HCT116 (cell line): ENCODE measurements around the gene LORICRIN. TPM values are rescaled to one million over a fixed set of nuclear protein-coding genes. Genes with fewer than 3 reads are reported as not detected.

Experiments used
- ATAC-seq: fragments of 200-7000 bp; cut with Tn5 transposase; 2 replicates; pipeline ENCODE4 v1.9.1; 2020; ENCODE audit warnings: mild to moderate bottlenecking, moderate library complexity
- BruUV-seq: library from RNA; stranded (reverse); fragments of 400-500 nt; replicated peaks from 2 replicates; lab custom pipeline; 2021; lab: Mats Ljungman, UMichigan
- CTCF ChIA-PET: fragments of 300-600 bp; sonication (Branson Sonifier 250); formaldehyde crosslinking; loops from one replicate; lab custom pipeline; 2021; ENCODE audit warnings: antibody characterized with exemption; lab: Charles Lee
- POLR2A ChIA-PET: fragments of 300-600, 350-600 bp; sonication (Branson Sonifier 250); formaldehyde crosslinking; loops from one replicate; lab custom pipeline; 2021; ENCODE audit warnings: antibody characterized with exemption; lab: Charles Lee
- RAD21 ChIA-PET, 2 experiments: fragments of 300-600 bp; sonication (Branson Sonifier 250); formaldehyde crosslinking; loops; one replicate each; lab custom pipeline; 2023; ENCODE audit warnings: low total read pairs in 2 of 2; ENCODE audit not compliant: uncharacterized antibody in 2 of 2, unreplicated experiment in 2 of 2, low non-redundant PET in 1 of 2; lab: Charles Lee
- DNase-seq: peaks from one replicate; pipeline ENCODE4 v3.0.0-alpha.2; 2010; ENCODE audit warnings: low read depth, low spot score
- H2AFZ ChIP-seq: fragments of 200-600 bp; shearing (Covaris generic), sonication (generic); 2 replicates; pipeline ENCODE4 v1.6.1; 2017; ENCODE audit warnings: low read depth, mixed run types, mixed read lengths, antibody characterized with exemption, low read length; ENCODE audit not compliant: poor library complexity, severe bottlenecking
- H3K27ac ChIP-seq: 2 replicates; pipeline ENCODE4 v1.5.1; 2012; ENCODE audit warnings: low read depth, low read length
- H3K27me3 ChIP-seq: fragments of 200-600 bp; sonication (generic); 2 replicates; pipeline ENCODE4 v1.6.1; 2016; ENCODE audit warnings: mixed run types, low read length, mixed read lengths; ENCODE audit not compliant: insufficient read depth
- H3K36me3 ChIP-seq, 2 experiments: fragments of 200-500 bp in 1 of 2; fragments of 200-600 bp in 1 of 2; sonication (Bioruptor generic) in 1 of 2; sonication (generic) in 1 of 2; 2 replicates each; pipeline versions ENCODE4 v1.5.1 to v1.6.1; 2014 to 2016; ENCODE audit warnings: low read length in 2 of 2, inconsistent platforms in 1 of 2, mixed read lengths in 1 of 2, mixed run types in 1 of 2; ENCODE audit not compliant: insufficient read depth in 2 of 2, control insufficient read depth in 1 of 2
- H3K4me1 ChIP-seq, 2 experiments: fragments of 200-600 bp in 1 of 2; sonication (generic) in 1 of 2; 2 replicates each; pipeline versions ENCODE4 v1.5.1 to v1.6.1; 2012 to 2017; ENCODE audit warnings: low read length in 2 of 2, inconsistent platforms in 1 of 2, mild to moderate bottlenecking in 1 of 2, mixed read lengths in 1 of 2, mixed run types in 1 of 2, moderate library complexity in 1 of 2; ENCODE audit not compliant: insufficient read depth in 2 of 2, control insufficient read depth in 1 of 2
- H3K4me2 ChIP-seq: fragments of 200-600 bp; sonication (generic); 2 replicates; pipeline ENCODE4 v1.6.1; 2017; ENCODE audit warnings: mixed run types, low read length, mixed read lengths
- H3K4me3 ChIP-seq, 2 experiments: fragments of 200-600 bp in 1 of 2; sonication (generic) in 1 of 2; replicated peaks in 1 of 2; 2 replicates each; pipeline ENCODE4 v1.5.1; 2011 to 2016; ENCODE audit warnings: low read length in 2 of 2, control low read depth in 1 of 2, low read depth in 1 of 2, mild to moderate bottlenecking in 1 of 2, mixed read lengths in 1 of 2, mixed run types in 1 of 2
- H3K79me2 ChIP-seq: fragments of 200-600 bp; sonication (generic); 2 replicates; pipeline ENCODE4 v1.6.1; 2017; ENCODE audit warnings: mild to moderate bottlenecking, mixed run types, low read length, moderate library complexity, mixed read lengths; ENCODE audit not compliant: insufficient read depth
- H3K9ac ChIP-seq: fragments of 200-600 bp; sonication (generic); 2 replicates; pipeline ENCODE4 v1.6.1; 2016; ENCODE audit warnings: low read length, mixed read lengths
- H3K9me2 ChIP-seq: fragments of 200-600 bp; sonication (generic), shearing (Covaris generic); 2 replicates; pipeline ENCODE4 v1.6.1; 2017; ENCODE audit warnings: mixed run types, mild to moderate bottlenecking, moderate library complexity; ENCODE audit not compliant: insufficient read depth
- H3K9me3 ChIP-seq, 2 experiments: fragments of 200-500 bp in 1 of 2; fragments of 200-600 bp in 1 of 2; sonication (Bioruptor generic) in 1 of 2; sonication (generic) in 1 of 2; 2 replicates each; pipeline ENCODE4 v1.6.1; 2014 to 2017; ENCODE audit warnings: low read length in 2 of 2, mixed read lengths in 2 of 2, inconsistent platforms in 1 of 2, low read depth in 1 of 2, mild to moderate bottlenecking in 1 of 2, mixed run types in 1 of 2, moderate library complexity in 1 of 2; ENCODE audit not compliant: control insufficient read depth in 1 of 2, insufficient read depth in 1 of 2
- H4K20me1 ChIP-seq: fragments of 200-600 bp; sonication (generic), shearing (Covaris generic); 2 replicates; pipeline ENCODE4 v1.6.1; 2017; ENCODE audit warnings: mixed run types, mild to moderate bottlenecking, moderate library complexity; ENCODE audit not compliant: insufficient read depth
- CBX3 ChIP-seq: IDR thresholded peaks from 2 replicates; pipeline ENCODE4 v1.6.1; 2012; ENCODE audit warnings: low read depth
- EGR1 ChIP-seq: IDR thresholded peaks from 2 replicates; pipeline ENCODE4 v1.6.1; 2012; ENCODE audit warnings: low read depth
- ELF1 ChIP-seq: IDR thresholded peaks from 2 replicates; pipeline ENCODE4 v1.6.1; 2012; ENCODE audit warnings: low read depth, borderline replicate concordance
- EZH2 ChIP-seq: fragments of 200-600 bp; sonication (generic); IDR thresholded peaks from 2 replicates; pipeline ENCODE4 v1.6.1; 2017; ENCODE audit warnings: antibody characterized with exemption, mixed run types
- EZH2phosphoT487 ChIP-seq: fragments of 200-600 bp; IDR thresholded peaks from 2 replicates; pipeline ENCODE4 v1.6.1; 2018; ENCODE audit warnings: antibody characterized with exemption, borderline replicate concordance
- JUND ChIP-seq: IDR thresholded peaks from 2 replicates; pipeline ENCODE4 v1.6.1; 2012
- SIN3A ChIP-seq: IDR thresholded peaks from 2 replicates; pipeline ENCODE4 v1.6.1; 2012; ENCODE audit warnings: low read depth
- SRF ChIP-seq: IDR thresholded peaks from 2 replicates; pipeline ENCODE4 v1.6.1; 2012; ENCODE audit warnings: low read depth
- ZFX ChIP-seq: fragments of 450-650 bp; IDR thresholded peaks from 2 replicates; pipeline ENCODE4 v1.6.1; 2017
- intact Hi-C: fragments of 100-400 bp; cut with micrococcal nuclease; formaldehyde crosslinking; loops from 2 replicates; pipeline ENCODE4 v1.10.0; 2022
- total RNA-seq: library from RNA; stranded (reverse); gene quantifications from one replicate; pipeline ENCODE4 v1.2.1, GENCODE V29; 2021; ENCODE audit not compliant: unreplicated experiment
- TF ChIP-seq, protein P1 (sequence below): IDR thresholded peaks from 2 replicates; pipeline ENCODE4 v1.6.1; 2011; ENCODE audit warnings: mild to moderate bottlenecking, low read length, moderate library complexity; ENCODE audit not compliant: insufficient replicate concordance; ENCODE audit errors: extremely low read depth
- TF ChIP-seq, protein P2 (sequence below): IDR thresholded peaks from 2 replicates; pipeline ENCODE4 v1.6.1; 2012

LORICRIN gene
- total RNA-seq, 1 experiment from 2014 or later, result not detected

DNA sequence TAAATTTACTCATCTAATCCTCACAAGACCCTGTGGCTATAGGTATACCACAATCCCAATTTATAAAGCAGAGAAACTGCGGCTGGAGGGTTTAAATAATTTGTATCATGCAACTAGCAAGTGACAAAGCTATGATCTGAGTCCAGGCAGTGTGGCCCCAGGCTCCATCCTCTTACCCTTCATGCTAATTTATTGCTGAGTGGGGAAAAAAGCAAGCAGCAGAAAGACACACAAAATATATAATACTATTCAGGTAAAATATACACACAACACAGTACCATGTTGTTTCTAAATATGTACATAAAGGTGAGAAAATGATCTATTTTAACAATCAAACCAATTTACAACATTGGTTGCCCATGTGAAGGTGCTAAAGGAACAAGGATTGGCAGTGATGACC lies 17.3 kb upstream of the LORICRIN start:
- ATAC-seq (no peak), DNase-seq (no peak)
- POLR2A ChIA-PET, result interaction anchor here (0.7 kb wide), 1 partner anchor 29 kb away, joined by 3 read pairs; no protein-coding TSS in a partner anchor
- no peaks in the 10 kb centered on the region for H3K4me1 ChIP-seq
- H3K27me3 ChIP-seq, result peaks cover 16% of the 10 kb centered on the region; the same call in 1 of the 2 replicates
- intact Hi-C loops, result no loop called here
- CTCF ChIA-PET, result no interaction called here
- H3K36me3 ChIP-seq, result no peaks in the 10 kb centered on the region
- H3K4me2 ChIP-seq, result no peak overlapping the region
- H3K79me2 ChIP-seq, result no peaks in the 10 kb centered on the region
- RAD21 ChIA-PET, result no interaction called here
- TF ChIP-seq, protein P1, sequence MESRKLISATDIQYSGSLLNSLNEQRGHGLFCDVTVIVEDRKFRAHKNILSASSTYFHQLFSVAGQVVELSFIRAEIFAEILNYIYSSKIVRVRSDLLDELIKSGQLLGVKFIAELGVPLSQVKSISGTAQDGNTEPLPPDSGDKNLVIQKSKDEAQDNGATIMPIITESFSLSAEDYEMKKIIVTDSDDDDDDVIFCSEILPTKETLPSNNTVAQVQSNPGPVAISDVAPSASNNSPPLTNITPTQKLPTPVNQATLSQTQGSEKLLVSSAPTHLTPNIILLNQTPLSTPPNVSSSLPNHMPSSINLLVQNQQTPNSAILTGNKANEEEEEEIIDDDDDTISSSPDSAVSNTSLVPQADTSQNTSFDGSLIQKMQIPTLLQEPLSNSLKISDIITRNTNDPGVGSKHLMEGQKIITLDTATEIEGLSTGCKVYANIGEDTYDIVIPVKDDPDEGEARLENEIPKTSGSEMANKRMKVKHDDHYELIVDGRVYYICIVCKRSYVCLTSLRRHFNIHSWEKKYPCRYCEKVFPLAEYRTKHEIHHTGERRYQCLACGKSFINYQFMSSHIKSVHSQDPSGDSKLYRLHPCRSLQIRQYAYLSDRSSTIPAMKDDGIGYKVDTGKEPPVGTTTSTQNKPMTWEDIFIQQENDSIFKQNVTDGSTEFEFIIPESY, result no peak
- TF ChIP-seq SRF (no peak), ELF1 (no peak), EGR1 (no peak)
- no peaks in the 10 kb centered on the region for H4K20me1 ChIP-seq
- no peaks in the 10 kb centered on the region; the same call in 1 of the 2 replicates for H3K9me2 ChIP-seq
- no peak overlapping the region for H3K9ac ChIP-seq
- no peak overlapping the region for H3K4me3 ChIP-seq
- no TSS peak for BruUV-seq
- no peak overlapping the region for H3K27ac ChIP-seq
- no peak overlapping the region for H2AFZ ChIP-seq
- no peaks in the 10 kb centered on the region; a peak in 1 of 4 replicates for H3K9me3 ChIP-seq

DNA sequence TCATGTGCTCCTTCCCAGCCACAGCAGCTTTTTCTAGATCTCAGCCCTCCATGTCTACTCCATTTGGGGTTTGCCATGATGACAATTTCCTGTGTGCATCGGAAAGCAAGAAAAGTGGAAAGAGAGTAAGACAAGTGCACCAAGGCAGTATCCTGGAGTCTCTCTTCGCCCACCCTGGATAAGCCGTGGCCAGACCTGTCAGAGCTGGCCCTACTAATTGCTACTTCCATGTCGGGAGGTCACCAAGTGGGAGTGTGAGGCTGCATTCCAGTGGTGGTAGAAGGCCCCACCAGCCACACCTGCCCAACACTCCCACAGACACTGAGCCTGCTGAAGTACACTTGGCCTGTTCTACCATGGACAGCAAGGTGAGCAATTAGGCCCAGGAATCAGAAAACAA lies 14.0 kb upstream of the LORICRIN start:
- intact Hi-C loops, result no loop called here
- RAD21 ChIA-PET, result no interaction called here
- POLR2A ChIA-PET, result no interaction called here

More for the DNA sequence above, 14.0 kb upstream of the LORICRIN start:
- no peaks in the 10 kb centered on the region for H3K79me2 ChIP-seq
- H4K20me1 ChIP-seq, result no peaks in the 10 kb centered on the region
- H2AFZ ChIP-seq, result no peak overlapping the region
- no peak overlapping the region for H3K9ac ChIP-seq
- DNase-seq, result no peak
- no peaks in the 10 kb centered on the region for H3K4me1 ChIP-seq
- H3K4me3 ChIP-seq, result no peak overlapping the region
- no TSS peak for BruUV-seq
- peaks cover 40% of the 10 kb centered on the region for H3K27me3 ChIP-seq
- H3K36me3 ChIP-seq, result no peaks in the 10 kb centered on the region
- H3K27ac ChIP-seq, result no peak overlapping the region
- ATAC-seq, result no peak
- TF ChIP-seq EZH2, result no peak
- TF ChIP-seq JUND, result no peak
- TF ChIP-seq ZFX, result no peak
- TF ChIP-seq, protein P2, sequence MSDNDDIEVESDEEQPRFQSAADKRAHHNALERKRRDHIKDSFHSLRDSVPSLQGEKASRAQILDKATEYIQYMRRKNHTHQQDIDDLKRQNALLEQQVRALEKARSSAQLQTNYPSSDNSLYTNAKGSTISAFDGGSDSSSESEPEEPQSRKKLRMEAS, result no peak
- no peak for TF ChIP-seq EZH2phosphoT487
- no peak for TF ChIP-seq SIN3A
- TF ChIP-seq, protein P1, result no peak
- no peak for TF ChIP-seq CBX3
- no peaks in the 10 kb centered on the region; a peak in 1 of 4 replicates for H3K9me3 ChIP-seq
- H3K9me2 ChIP-seq, result no peaks in the 10 kb centered on the region; the same call in 1 of the 2 replicates
- CTCF ChIA-PET, result no interaction called here
- H3K4me2 ChIP-seq, result no peak overlapping the region
